ENCODE results near the gene CA11.
"Not testable (repeated sequence)": the region's sequence is repeated elsewhere in the genome, so short reads cannot be mapped to it uniquely, and the experiment has no call there.

GRCh38 chr19:48693629-48694028 lies 47.6 kb upstream of the CA11 start:
- TF ChIP-seq POLR2AphosphoS5 (IDR thresholded peaks at IDR 0.05; ENCODE audit: low read depth); EZH2 (IDR thresholded peaks at IDR 0.05; ENCODE audit: low read depth, unreplicated experiment); CTCF (conservative IDR thresholded peaks at IDR 0.05; ENCODE audit: low read depth in 2 of 2); EZH2phosphoT487 (IDR thresholded peaks at IDR 0.05; ENCODE audit: unreplicated experiment); CREB1 (CRISPR knock-in tag; IDR thresholded peaks at IDR 0.05; ENCODE audit: low read depth): not testable (repeated sequence)
- TF ChIP-seq, protein P1, sequence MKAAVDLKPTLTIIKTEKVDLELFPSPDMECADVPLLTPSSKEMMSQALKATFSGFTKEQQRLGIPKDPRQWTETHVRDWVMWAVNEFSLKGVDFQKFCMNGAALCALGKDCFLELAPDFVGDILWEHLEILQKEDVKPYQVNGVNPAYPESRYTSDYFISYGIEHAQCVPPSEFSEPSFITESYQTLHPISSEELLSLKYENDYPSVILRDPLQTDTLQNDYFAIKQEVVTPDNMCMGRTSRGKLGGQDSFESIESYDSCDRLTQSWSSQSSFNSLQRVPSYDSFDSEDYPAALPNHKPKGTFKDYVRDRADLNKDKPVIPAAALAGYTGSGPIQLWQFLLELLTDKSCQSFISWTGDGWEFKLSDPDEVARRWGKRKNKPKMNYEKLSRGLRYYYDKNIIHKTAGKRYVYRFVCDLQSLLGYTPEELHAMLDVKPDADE (IDR thresholded peaks at IDR 0.05), result not testable (repeated sequence)

All from GM23338 (cell line).